Activated CD8-positive, alpha-beta memory T cell treated with anti-CD3 and anti-CD28 coated beads, Interleukin-2, amount 50 U/mL, for 4 hours (primary cell): ENCODE results near the gene SRSF11.
"Not testable (repeated sequence)": the region's sequence is repeated elsewhere in the genome, so short reads cannot be mapped to it uniquely, and the experiment has no call there.

Experiments used
- DNase-seq: peaks from one replicate; pipeline ENCODE4 v3.0.0-alpha.2; 2020

SRSF11 gene, protein sequence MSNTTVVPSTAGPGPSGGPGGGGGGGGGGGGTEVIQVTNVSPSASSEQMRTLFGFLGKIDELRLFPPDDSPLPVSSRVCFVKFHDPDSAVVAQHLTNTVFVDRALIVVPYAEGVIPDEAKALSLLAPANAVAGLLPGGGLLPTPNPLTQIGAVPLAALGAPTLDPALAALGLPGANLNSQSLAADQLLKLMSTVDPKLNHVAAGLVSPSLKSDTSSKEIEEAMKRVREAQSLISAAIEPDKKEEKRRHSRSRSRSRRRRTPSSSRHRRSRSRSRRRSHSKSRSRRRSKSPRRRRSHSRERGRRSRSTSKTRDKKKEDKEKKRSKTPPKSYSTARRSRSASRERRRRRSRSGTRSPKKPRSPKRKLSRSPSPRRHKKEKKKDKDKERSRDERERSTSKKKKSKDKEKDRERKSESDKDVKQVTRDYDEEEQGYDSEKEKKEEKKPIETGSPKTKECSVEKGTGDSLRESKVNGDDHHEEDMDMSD

DNA sequence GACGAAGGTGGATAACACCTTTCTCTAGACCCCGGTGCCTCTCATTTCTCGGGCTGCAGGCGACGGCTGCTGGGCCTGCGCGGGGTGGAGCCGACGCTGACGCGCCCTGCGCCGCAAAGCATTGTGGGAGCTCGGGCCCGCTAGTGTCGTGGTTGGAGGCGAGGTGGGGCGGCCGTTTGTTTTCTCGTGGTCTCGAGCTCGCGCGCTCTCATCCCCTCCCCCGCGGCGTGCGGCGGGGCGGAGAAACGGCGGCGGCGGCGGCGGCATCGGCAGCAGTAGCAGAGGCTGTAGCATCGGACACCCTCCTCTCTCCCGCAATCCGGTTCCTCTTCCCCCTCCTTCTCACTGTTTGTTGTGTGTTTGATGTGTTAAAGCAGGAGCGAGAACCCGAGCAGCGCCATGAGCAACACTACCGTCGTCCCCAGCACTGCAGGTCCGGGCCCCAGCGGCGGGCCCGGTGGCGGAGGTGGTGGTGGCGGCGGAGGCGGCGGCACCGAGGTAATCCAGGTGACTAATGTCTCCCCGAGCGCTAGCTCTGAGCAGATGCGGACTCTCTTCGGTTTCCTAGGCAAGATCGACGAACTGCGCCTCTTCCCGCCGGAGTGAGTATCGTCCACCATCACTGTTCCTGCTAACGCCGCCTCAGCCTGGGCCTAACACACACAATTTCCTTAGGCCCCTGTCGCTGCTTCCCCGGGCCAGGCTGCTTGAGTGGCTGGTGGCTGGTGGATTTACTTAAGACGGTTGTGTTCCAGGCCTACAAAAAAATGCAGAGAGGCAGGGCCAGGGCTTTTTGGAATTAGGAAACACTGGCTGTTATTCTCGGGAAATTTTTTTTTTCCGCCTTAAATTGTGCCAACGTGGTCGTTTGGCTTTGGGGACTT is at the start of gene SRSF11:
SRSF11 (plus strand) TSS at position 143 of the 884 bp plus-strand sequence; CDS start at position 400, 257 bp downstream.
- DNase-seq, result peak; percentile 99

DNA sequence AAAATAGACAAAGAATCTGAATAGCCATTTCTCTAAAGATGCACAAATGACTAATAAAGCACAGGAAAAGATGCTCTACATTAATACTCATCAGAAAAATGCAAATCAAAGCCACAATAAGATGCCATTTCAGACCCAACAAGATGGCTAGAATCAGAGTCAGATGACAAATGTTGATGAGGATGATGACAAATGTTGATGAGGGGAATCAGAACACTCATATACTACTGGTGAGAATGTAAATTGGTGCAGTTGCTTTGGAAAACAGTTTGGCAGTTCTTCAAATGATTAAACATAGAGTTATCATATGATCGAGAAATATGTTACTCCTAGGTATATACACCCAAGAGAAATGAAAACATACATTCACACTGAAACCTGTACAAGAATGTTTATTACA is 49.7 kb upstream of the SRSF11 start:
- DNase-seq, result no peak

DNA sequence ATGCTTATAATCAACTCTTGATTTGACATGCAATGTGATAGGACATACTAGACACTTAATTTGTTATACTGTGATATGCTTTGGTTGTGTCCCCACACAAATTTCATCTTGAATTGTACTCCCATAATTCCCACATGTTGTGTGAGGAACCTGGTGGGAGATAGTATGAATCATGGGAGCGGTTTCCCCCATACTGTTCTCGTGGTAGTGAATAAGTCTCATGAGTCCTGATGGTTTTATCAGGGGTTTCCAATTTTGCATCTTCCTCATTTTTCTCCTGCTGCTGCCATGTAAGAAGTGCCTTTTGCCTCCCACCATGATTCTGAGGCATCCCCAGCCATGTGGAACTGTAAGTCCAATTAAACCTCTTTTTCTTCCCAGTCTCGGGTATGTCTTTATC is 36.0 kb upstream of the SRSF11 start:
- DNase-seq, result not testable (repeated sequence)

DNA sequence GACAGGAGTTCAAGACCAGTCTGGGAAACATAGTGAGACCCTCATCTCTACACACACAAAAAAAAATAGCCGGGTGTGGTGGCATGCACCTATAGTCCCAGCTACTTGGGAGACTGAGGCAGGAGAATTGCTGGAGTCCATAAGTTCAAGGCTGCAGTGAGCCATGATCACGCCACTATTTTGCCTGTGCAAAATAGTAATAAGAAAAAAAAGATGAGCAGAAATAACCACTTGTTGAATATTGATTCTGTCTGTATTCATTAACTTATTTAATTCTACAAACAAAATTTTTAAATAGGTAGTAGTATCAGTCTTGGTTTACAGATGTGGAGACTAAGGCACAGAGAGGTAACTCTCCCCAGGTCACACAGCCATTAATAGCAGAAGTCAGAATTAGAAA is 32.7 kb upstream of the SRSF11 start:
- DNase-seq, result no peak

DNA sequence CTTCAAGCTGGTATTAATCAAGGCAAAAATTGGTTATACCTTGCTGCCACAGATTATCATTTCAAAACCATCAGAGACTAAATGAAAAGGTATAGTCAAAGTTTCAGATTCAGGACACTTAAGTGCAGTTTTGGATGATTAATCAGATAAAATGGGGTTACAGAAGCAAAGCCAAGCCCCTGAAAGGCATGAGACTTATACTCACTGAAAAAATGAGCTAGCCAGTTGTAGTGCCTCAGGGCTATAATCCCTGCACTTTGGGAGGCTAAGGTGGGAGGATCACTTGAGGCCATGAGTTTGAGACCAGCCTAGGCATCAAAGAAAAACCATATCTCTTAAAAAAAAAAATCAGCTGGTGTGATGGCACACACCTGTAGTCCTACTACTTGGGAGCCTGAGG is 31.0 kb upstream of the SRSF11 start:
- no peak for DNase-seq

DNA sequence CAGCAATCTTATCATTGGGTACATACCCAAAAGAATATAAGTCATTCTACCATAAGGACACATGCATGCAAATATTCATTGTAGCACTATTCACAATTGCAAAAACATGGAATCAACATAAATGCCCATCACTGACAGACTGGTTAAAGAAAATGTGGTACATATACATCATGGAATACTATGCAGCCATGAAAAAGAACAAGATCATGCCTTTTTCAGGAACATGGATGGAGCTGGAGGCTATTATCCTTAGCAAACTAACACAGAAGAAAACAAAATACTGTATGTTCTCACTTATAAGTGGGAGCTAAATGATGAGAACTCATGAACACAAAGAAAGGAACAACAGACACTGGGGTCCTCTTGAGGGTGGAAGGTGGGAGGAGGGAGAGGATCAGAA is 28.7 kb upstream of the SRSF11 start:
- not testable (repeated sequence) for DNase-seq

DNA sequence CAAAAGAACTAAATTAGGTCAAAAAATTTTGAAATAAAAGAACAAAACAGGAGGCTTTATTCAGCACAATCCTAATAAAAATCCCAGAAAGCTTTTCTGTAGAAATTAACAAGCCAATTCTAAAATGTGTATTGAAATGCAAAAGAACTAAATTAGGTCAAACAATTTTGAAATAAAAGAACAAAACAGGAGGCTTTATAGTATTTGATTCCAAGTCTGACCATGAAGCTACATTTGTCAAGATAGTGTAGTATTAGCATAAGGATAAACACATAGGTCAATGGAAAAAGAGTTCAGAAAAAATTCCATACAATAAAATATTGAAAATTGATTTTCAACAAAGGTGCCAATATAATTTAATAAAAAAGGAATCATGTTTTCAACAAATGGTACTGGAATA is 26.6 kb upstream of the SRSF11 start:
- DNase-seq, result no peak

DNA sequence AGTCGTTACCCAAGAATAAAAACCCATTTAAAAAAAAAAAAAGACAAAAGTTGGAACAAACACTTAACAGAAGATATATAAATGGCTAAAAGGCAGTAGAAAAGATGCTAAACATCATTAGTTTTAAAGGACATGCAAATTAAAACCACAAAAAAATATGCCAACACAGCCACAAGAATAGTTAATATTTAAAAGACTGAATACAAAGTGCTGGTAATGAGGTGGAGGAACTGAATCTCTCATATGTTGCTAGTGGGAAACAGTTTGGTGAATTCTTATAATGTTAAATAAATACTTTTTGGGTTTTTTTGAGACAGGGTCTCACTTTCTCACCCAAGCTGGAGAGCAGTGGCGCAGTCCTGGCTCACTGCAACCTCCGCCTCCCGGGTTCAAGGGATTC is 25.8 kb upstream of the SRSF11 start:
- no peak for DNase-seq

DNA sequence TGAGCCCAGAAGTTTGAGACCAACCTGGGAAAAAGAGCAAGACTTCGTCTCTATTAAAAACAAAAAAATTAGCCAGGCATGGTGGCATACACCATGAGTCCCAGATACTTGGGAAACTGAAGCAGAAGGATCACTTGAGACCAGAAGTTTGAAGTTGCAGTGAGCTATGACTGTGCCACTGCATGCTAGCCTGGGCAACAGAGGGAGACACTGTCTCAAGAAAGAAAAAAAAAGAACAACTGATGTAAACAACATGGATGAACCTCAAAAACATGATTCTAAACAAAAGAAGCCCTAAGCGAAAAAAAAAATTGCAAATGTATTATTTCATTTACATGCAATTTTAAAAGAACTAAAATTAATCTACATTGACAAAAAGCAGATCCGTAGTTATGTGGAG is 24.8 kb upstream of the SRSF11 start:
- DNase-seq, result no peak

DNA sequence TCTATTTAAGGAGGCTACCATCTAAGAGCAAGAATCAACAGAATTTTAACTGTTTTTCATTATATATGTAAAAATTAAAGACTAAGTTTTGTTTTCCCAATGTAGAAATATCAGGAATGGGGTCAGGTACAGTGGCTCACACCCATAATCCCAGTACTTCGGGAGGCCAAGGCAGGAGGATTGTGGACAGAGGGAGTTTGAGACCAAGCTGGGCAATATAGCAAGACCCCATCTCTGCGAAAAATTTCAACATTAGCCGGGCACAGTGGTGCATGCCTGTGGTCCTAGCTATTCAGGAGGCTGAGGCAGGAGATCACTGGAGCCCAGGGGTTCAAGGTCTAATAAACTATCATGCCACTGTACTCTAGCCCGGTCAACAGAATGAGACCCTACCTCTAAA is 21.1 kb upstream of the SRSF11 start:
- no peak for DNase-seq

DNA sequence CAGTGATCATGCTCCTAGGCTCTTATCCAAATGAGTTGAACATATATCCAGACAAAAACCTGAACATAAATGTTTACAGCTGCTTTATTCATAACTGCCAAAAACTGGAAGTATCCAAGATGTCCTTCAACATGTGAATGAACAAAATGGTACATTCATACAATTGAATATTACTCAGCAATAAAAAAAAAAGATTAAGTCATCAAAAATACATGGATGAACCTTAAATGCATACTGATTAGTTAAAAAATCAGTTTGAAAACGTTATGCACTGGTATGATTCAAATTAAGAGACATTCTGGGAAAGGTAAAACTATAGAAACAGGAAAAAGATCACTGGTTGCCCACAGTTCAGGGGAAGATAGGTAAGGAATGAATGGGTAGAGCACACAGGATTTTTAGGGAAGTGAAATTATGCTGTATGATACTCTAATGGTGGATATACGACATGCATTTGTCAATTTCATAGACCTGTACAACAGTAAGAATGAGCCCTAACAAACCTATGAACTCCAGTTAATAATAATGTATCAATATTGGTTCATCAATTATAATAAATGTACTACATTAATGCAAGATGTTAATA is 18.9 kb upstream of the SRSF11 start:
- no peak for DNase-seq

DNA sequence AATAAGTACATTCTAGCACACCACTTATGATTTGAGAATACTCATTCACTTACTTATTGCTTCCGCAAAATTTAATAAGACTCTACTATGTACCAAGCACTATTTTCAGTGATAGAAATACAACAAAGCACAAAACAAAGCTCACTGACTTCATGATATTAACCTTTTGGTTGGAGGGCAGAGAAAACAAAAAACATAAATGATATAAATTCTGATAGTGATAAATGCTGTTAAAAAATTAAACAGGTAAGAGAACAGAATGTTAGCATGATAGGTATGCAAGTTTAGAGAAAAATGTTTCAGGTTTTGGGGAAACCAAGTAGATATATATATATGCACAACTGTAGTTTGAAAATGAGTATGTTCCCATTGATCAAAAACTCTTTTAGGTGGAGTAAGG is 17.0 kb upstream of the SRSF11 start:
- no peak for DNase-seq

DNA sequence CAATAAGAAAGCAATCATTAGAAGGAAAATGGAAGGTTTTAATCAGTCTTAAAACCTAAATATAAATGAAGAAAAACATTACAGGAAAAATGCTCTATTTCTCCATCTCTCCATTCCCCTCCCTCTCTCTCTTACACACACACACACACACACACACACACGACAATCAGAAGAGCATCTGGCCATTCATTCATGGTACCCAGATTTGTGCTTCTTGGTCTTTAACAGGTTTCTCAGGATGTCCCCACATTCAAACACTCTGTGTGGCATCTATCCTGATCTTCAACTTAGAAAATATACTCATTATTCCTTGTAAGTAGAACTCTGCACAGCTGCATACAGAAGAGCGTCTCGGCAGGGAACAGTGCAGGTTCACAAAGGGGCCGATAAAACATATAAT is 16.6 kb upstream of the SRSF11 start:
- DNase-seq, result no peak

DNA sequence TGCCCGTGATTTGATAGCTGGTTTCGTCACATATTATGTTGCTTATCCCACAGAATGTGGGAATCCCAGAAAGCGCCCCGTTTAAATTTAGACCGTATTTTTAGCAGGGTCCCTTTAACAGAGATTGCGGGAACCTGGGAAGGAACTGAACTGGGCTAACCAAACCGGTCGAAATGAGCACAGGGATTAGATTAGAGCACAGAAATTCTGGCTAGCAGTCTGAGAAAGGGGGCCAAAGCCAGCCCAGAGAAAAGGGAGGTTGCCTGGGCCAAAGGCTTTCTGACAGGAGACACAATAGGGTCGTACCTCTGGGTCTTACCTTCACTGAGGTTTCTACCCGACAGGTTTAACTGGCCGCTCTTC is 16.1 kb upstream of the SRSF11 start:
- no peak for DNase-seq

DNA sequence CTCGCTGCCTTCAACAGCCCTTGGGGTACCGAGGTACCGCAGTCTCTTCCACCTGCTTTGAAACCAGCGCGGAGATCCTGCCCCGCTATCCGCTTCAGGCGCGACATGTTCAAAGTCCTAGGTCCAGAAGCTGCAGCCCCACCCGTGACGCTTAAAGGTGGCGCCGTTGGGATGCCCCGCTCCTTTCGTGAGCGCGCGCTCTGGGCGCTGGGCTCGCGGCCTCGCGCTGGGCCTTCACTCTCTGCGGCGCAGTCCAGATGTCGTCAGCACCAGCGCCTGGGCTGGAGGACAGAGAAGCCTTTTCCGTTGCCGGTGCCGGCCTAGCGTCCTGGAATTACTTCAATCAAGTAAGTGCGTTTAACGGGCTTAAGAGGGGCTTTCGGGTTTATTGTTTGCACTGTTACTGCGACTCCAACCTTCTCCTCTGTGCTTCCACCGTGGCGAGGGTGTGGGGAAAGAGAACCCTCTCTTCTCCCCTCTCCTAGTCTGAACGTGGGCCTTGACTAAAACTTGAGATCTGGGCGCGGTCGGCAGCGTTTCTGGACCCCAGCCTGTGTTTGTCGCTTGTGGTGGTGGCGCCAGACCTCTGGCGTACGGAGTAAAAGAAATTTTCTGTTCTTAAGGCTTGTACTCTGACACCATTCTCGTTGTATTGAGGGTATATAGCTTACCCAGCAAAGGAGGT is 15.6 kb upstream of the SRSF11 start, which contains the start of gene LRRC40:
LRRC40 (minus strand) TSS at position 146 of the 685 bp plus-strand sequence; CDS start at position 107, 39 bp downstream.
- DNase-seq, result peak; percentile 98

DNA sequence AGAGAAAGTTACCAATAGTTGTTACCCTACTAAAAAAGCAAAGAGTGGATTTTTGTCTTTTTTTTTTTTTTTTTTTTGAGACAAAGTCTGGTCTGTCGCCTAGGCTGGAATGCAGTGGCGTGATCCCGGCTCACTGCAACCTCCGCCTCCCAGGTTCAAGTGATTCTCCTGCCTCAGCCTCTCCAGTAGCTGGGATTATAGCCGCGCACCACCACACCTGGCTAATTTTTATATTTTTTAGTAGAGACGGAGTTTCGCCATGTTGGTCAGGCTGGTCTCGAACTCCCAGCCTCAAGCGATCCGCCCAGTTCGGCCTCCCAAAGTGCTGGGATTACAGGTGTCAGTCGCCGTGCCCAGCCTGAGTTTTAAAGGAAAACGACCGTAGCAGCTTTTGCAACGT is 14.3 kb upstream of the SRSF11 start:
- DNase-seq, result not testable (repeated sequence)

DNA sequence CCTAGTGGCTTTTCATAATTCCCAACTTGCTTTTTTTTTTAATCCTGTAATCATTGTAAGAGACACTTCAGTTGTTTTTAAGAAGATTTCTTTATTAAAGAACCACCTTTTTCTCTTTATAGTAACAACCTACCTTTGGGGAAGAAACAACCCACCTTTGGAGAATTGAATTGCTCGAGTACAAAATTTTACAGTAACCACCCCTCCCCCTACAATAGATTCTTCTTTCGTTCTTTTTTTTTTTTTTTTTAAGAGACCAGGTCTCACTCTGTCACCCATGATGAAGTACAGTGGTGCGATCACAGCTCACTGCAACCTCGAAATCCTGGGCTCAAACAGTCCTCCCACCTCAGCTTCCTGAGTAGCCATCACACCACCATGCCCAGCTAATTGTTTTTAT is 13.7 kb upstream of the SRSF11 start:
- no peak for DNase-seq

DNA sequence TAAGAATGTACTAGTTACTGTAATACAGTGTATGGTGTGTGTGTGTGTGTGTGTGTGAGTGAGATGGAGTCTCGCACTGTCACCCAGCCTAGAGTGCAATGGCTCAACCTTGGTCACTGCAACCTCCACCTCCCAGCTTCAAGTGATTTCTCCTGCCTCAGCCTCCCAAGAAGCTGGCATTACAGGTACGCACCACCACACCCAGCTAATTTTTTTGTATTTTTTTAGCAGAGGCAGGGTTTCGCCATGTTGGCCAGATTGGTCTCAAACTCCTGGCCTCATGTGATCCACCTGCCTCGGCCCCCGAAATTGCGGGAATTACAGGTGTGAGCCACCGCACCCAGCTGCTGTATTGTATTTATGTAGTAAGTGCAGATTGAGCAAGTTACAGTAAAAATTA is 12.9 kb upstream of the SRSF11 start:
- no peak for DNase-seq

DNA sequence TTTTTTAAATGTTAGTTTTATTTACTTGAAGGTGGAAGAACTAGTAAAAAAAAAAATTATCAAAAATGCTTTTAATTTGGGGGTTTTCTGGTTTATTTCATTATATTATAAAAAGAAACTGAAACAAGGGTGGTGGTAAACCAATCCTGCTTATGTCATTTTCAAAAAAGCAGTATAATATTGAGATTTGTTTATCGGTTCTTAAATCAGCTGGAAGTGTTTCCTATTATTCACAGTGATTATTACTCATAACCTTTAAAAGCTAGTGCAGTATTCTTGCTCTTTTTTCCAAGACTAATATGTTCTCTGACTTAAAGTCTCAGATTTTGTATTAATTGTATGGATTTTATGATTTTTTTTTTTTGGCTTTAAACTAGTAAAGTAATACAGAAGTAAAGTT is 10.4 kb upstream of the SRSF11 start:
- DNase-seq, result no peak

DNA sequence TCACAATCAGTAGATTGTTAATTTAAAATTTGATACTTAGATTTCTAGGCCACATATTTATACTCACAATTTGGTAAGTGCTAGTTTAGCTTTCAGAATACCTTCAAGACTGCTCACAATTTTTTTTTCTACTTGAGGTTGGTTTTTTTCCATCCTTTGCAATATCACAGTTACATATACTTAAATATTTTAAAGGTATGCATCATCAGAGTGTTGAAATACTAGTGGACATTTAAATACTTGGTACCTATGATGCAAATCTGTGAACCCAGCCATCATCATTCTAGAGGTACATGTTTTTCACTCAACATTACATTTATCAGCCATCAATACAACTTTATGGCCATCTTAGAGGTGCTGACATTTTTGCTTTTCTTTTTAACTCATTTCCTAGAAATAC is 9.6 kb upstream of the SRSF11 start:
- no peak for DNase-seq

DNA sequence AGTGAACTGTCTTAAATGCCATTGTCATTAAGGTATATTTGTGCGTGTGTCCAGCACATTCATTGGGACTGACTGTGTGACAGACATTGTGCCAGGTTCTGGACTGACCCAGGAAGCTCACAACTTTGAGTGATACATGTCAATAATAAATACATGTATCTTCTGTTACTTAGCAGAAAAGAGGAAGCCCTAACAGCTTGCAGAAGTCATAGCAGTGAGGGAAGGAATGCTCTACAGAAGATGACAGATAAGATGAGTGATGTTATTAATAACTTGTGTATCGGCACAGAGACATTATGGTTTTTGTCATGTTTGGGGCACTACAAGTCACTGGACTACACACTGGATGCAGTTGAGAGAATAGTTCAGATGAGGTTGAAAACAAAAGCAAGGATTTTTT is 1.2 kb upstream of the SRSF11 start:
- DNase-seq, result no peak

DNA sequence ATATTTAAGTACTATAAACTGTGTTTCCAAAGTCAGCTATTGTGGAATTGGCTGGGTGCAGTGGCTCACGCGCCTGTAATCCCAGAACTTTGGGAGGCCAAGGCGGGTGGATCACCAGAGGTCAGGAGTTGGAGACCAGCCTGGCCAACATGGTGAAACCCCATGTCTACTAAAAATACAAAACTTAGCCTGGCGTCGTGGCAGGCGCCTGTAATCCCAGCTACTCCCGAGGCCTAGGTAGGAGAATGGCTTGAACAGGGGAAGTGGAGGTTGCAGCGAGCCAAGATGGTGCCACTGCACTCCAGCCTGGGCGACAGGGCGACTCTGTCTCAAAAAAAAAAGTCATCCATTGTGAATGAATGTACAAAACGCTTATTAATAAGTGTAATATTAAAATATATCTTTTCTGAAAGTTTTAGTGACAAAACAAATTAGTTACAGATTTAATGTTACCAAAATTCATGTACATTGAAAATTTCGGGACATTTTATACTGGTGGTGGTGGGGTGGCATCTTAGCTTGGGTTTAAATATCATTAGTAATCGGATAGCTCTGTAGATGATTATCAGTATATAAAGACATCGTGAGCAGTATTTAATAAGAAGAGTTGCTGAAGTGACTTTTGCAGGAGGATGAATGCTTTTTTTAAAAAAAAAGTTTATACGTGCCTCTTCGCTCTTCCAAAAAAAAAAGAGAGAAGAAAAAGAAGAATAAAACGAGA is 503 bp upstream of the SRSF11 start:
- no peak for DNase-seq
